Prostate gland (tissue), 2 donors: ENCODE measurements around the gene SHC2. TPM values are rescaled to one million over a fixed set of nuclear protein-coding genes. Genes with fewer than 3 reads are reported as not detected.

Experiments used
- DNase-seq: peaks from one replicate; pipeline ENCODE4 v3.0.0-alpha.2; 2019; ENCODE audit warnings: low spot score
- H3K27ac ChIP-seq, 2 donors: fragments of 200-600 bp; sonication (generic); 2 replicates each; pipeline ENCODE4 v1.5.1; 2017 to 2019
- H3K27me3 ChIP-seq: fragments of 200-600 bp; sonication (generic); replicated peaks from 2 replicates; pipeline ENCODE4 v1.5.1; 2019; ENCODE audit not compliant: insufficient read depth
- H3K36me3 ChIP-seq, 2 donors: fragments of 200-600 bp; sonication (generic); 1 replicate in 1 of 2; 2 replicates in 1 of 2; pipeline versions ENCODE4 v1.5.1 to v1.8.1; 2017 to 2019
- H3K4me1 ChIP-seq: fragments of 200-600 bp; sonication (generic); replicated peaks from 2 replicates; pipeline ENCODE4 v1.5.1; 2019
- H3K4me3 ChIP-seq, 2 donors: fragments of 200-600 bp; sonication (generic); 2 replicates each; pipeline ENCODE4 v1.5.1; 2017 to 2019
- H3K9me3 ChIP-seq: fragments of 200-600 bp; sonication (generic); 2 replicates; pipeline ENCODE4 v1.5.1; 2017
- CTCF ChIP-seq, 4 experiments: fragments of 200-600 bp in 2 of 4; fragments of 450-650 bp in 2 of 4; sonication (generic) in 2 of 4; IDR thresholded peaks; 1 replicate in 3 of 4; 2 replicates in 1 of 4; pipeline ENCODE4 v1.5.1; 2016 to 2019; ENCODE audit warnings: antibody characterized with exemption in 4 of 4, mild to moderate bottlenecking in 2 of 4, moderate library complexity in 2 of 4
- POLR2A ChIP-seq: fragments of 450-650 bp; IDR thresholded peaks from one replicate; pipeline ENCODE4 v1.6.1; 2016; ENCODE audit warnings: antibody characterized with exemption, mild to moderate bottlenecking
- POLR2AphosphoS5 ChIP-seq: sonication (generic); formaldehyde crosslinking; IDR thresholded peaks from one replicate; pipeline ENCODE4 v1.6.1; 2017; ENCODE audit warnings: antibody characterized with exemption
- WGBS: methylation state at CpG from one replicate; pipeline ENCODE4 v1.1.5; 2018; 5-methylcytosine and 5-hydroxymethylcytosine counted together
- intact Hi-C: fragments of 100-400 bp; cut with DNase I; formaldehyde crosslinking; loops from one replicate; pipeline ENCODE4 v1.14.2; 2022
- total RNA-seq, 2 donors: library from RNA; depleted of rRNA; stranded (reverse); fragments of >200 nt; gene quantifications; one replicate each; pipeline ENCODE4 v1.1.0, GENCODE V29; 2016

SHC2 gene
- total RNA-seq, 2 donors from 2014 or later = 52.2 to 83.4 TPM

- Histone ChIP-seq H3K4me3 (no peak overlapping the region), H3K27ac (no peak overlapping the region), H3K36me3 (no peaks in the 10 kb centered on the region), H3K9me3 (no peaks in the 10 kb centered on the region), H3K27me3 (no peaks in the 10 kb centered on the region), H3K4me1 (peaks cover 10% of the 10 kb centered on the region)
- DNase-seq = no peak
- WGBS = 89% methylated on average over 11 of the region's 11 CpGs
- TF ChIP-seq POLR2A = no peak
- TF ChIP-seq POLR2AphosphoS5 = no peak
- TF ChIP-seq CTCF (IDR thresholded peaks at IDR 0.05) = no peak
- intact Hi-C loops = no loop called here
These were observed 58.0 kb downstream of the SHC2 start for GRCh38 chr19:402786-403185.

GRCh38 chr19:401866-402511 lies 58.8 kb downstream of the SHC2 start:
- TF ChIP-seq POLR2A = no peak
- no peak for TF ChIP-seq CTCF (IDR thresholded peaks at IDR 0.05)
- no peak for TF ChIP-seq POLR2AphosphoS5
- H3K4me1 ChIP-seq = peaks cover 10% of the 10 kb centered on the region
- no peak overlapping the region for H3K27ac ChIP-seq
- no peak for DNase-seq
- no peaks in the 10 kb centered on the region for H3K36me3 ChIP-seq
- H3K4me3 ChIP-seq = no peak overlapping the region
- WGBS = 24% methylated on average over 38 of the region's 38 CpGs
- H3K27me3 ChIP-seq = no peaks in the 10 kb centered on the region
- intact Hi-C loops = no loop called here
- no peaks in the 10 kb centered on the region for H3K9me3 ChIP-seq

GRCh38 chr19:400976-401865 lies 59.6 kb downstream of the SHC2 start:
- WGBS = 86% methylated on average over 37 of the region's 43 CpGs
- no peak for DNase-seq
- H3K9me3 ChIP-seq = no peaks in the 10 kb centered on the region
- H3K4me3 ChIP-seq = no peak overlapping the region
- TF ChIP-seq CTCF (IDR thresholded peaks at IDR 0.05) (no peak), POLR2AphosphoS5 (no peak)
- H3K27ac ChIP-seq = no peak overlapping the region
- intact Hi-C loops = no loop called here
- H3K36me3 ChIP-seq = no peaks in the 10 kb centered on the region
- H3K4me1 ChIP-seq = peaks cover 10% of the 10 kb centered on the region
- H3K27me3 ChIP-seq = no peaks in the 10 kb centered on the region

- no peak for TF ChIP-seq POLR2AphosphoS5
- no peak for TF ChIP-seq POLR2A
- TF ChIP-seq CTCF (IDR thresholded peaks at IDR 0.05) = no peak
- no peak overlapping the region for H3K27ac ChIP-seq
- no peaks in the 10 kb centered on the region for H3K36me3 ChIP-seq
- H3K9me3 ChIP-seq = no peaks in the 10 kb centered on the region
- intact Hi-C loops = no loop called here
- no peak overlapping the region for H3K4me3 ChIP-seq
- H3K27me3 ChIP-seq = no peaks in the 10 kb centered on the region
- 83% methylated on average over 7 of the region's 9 CpGs for WGBS
- H3K4me1 ChIP-seq = no peaks in the 10 kb centered on the region
- no peak for DNase-seq
These were observed 61.5 kb downstream of the SHC2 start for GRCh38 chr19:399370-399769.

- no peaks in the 10 kb centered on the region for H3K36me3 ChIP-seq
- no peak for TF ChIP-seq POLR2A
- no peak for TF ChIP-seq POLR2AphosphoS5
- TF ChIP-seq CTCF (IDR thresholded peaks at IDR 0.05) = no peak
- intact Hi-C loops = no loop called here
- H3K27me3 ChIP-seq = no peaks in the 10 kb centered on the region
- no peaks in the 10 kb centered on the region for H3K4me1 ChIP-seq
- WGBS = 89% methylated on average over 17 of the region's 17 CpGs
- H3K9me3 ChIP-seq = no peaks in the 10 kb centered on the region
- DNase-seq = no peak
- H3K27ac ChIP-seq = no peak overlapping the region
- H3K4me3 ChIP-seq = no peak overlapping the region
These were observed 62.1 kb downstream of the SHC2 start for GRCh38 chr19:398719-399118.
